Measurements from ENCODE around the gene FAM98B.

The FAM98B gene

DNA sequence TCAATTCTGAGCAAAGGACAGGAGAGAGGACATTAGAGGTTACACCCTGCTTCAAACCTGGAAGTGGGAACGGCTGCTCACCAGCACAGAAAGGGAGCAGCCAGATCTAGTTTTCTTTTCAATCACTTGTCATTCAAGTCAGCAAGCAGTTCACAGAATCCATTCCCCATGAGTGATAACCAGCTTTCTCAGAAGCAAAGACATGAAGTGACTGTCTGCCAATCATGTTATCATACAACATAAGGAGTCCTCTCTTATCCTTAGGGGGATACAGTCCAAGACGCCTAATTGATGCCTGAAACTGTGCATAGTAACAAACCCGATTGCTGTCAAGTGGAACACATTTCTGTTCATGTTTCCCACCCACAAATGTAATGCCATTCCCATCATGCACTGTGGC, 54.7 kb downstream of the FAM98B start:
- Histone ChIP-seq H3K4me2 (ENCODE audit: low read depth, low read length, poor library complexity, severe bottlenecking) (no peak overlapping the region), H3K79me2 (ENCODE audit: insufficient read depth, low read length) (no peaks in the 10 kb centered on the region), H3K9ac (ENCODE audit: low read depth, low read length, poor library complexity, severe bottlenecking) (no peak overlapping the region), H2AFZ (ENCODE audit: low read length) (no peak overlapping the region), H3K9me2 (replicated peaks; ENCODE audit: low read depth, low read length) (no peaks in the 10 kb centered on the region), H3K27me3 (ENCODE audit: insufficient read depth, low read length, poor library complexity, severe bottlenecking) (no peaks in the 10 kb centered on the region), H3K4me3 (ENCODE audit: low read length, poor library complexity, severe bottlenecking) (no peak overlapping the region), H3F3A (ENCODE audit: low read depth) (no peaks in the 10 kb centered on the region), H3K9me3 (ENCODE audit: insufficient read depth, low read depth, low read length) (no peaks in the 10 kb centered on the region), H4K20me1 (ENCODE audit: insufficient read depth, low read length, poor library complexity, severe bottlenecking) (no peaks in the 10 kb centered on the region), H3K4me1 (ENCODE audit: insufficient read depth, low read length, poor library complexity, severe bottlenecking) (no peaks in the 10 kb centered on the region), H3K36me3 (ENCODE audit: insufficient read depth, low read length) (peaks cover 86% of the 10 kb centered on the region; the same call in 1 of the 2 replicates)
- TF ChIP-seq, protein P1, sequence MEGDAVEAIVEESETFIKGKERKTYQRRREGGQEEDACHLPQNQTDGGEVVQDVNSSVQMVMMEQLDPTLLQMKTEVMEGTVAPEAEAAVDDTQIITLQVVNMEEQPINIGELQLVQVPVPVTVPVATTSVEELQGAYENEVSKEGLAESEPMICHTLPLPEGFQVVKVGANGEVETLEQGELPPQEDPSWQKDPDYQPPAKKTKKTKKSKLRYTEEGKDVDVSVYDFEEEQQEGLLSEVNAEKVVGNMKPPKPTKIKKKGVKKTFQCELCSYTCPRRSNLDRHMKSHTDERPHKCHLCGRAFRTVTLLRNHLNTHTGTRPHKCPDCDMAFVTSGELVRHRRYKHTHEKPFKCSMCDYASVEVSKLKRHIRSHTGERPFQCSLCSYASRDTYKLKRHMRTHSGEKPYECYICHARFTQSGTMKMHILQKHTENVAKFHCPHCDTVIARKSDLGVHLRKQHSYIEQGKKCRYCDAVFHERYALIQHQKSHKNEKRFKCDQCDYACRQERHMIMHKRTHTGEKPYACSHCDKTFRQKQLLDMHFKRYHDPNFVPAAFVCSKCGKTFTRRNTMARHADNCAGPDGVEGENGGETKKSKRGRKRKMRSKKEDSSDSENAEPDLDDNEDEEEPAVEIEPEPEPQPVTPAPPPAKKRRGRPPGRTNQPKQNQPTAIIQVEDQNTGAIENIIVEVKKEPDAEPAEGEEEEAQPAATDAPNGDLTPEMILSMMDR (conservative IDR thresholded peaks at IDR 0.05; ENCODE audit: low read length): no peak
- no peak for TF ChIP-seq EZH2phosphoT487 (IDR thresholded peaks at IDR 0.05; ENCODE audit: borderline replicate concordance)

DNA sequence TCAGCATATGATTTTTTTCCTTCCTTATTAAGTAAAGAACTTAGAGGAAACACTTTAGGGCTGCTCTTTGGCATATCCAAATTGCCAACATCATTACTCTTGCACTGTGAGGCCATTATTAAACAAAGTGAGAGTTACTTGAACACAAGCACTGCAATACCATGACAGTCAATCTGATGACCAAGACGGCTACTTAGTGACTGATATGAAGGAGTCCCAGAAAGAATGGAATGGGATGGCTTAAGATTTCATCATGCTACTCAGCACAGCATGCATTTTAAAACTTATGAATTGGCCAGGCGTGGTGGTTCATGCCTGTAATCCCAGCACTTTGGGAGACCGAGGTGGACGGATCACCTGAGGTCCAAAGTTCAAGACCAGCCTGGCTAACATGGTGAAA, 55.2 kb downstream of the FAM98B start:
- H3K36me3 ChIP-seq (ENCODE audit: insufficient read depth, low read length): peaks cover 85% of the 10 kb centered on the region; the same call in 1 of the 2 replicates
- no peak overlapping the region for H2AFZ ChIP-seq (ENCODE audit: low read length)
- no peaks in the 10 kb centered on the region for H3K9me2 ChIP-seq (replicated peaks; ENCODE audit: low read depth, low read length)
- no peak for TF ChIP-seq EZH2phosphoT487 (IDR thresholded peaks at IDR 0.05; ENCODE audit: borderline replicate concordance)
- TF ChIP-seq, protein P1 (conservative IDR thresholded peaks at IDR 0.05; ENCODE audit: low read length): no peak
- no peak overlapping the region for H3K9ac ChIP-seq (ENCODE audit: low read depth, low read length, poor library complexity, severe bottlenecking)
- H4K20me1 ChIP-seq (ENCODE audit: insufficient read depth, low read length, poor library complexity, severe bottlenecking): no peaks in the 10 kb centered on the region
- H3K4me2 ChIP-seq (ENCODE audit: low read depth, low read length, poor library complexity, severe bottlenecking): no peak overlapping the region
- no peaks in the 10 kb centered on the region for H3K79me2 ChIP-seq (ENCODE audit: insufficient read depth, low read length)
- no peaks in the 10 kb centered on the region for H3K9me3 ChIP-seq (ENCODE audit: insufficient read depth, low read depth, low read length)
- H3K4me1 ChIP-seq (ENCODE audit: insufficient read depth, low read length, poor library complexity, severe bottlenecking): no peaks in the 10 kb centered on the region
- H3F3A ChIP-seq (ENCODE audit: low read depth): no peaks in the 10 kb centered on the region
- no peak overlapping the region for H3K4me3 ChIP-seq (ENCODE audit: low read length, poor library complexity, severe bottlenecking)
- no peaks in the 10 kb centered on the region for H3K27me3 ChIP-seq (ENCODE audit: insufficient read depth, low read length, poor library complexity, severe bottlenecking)

DNA sequence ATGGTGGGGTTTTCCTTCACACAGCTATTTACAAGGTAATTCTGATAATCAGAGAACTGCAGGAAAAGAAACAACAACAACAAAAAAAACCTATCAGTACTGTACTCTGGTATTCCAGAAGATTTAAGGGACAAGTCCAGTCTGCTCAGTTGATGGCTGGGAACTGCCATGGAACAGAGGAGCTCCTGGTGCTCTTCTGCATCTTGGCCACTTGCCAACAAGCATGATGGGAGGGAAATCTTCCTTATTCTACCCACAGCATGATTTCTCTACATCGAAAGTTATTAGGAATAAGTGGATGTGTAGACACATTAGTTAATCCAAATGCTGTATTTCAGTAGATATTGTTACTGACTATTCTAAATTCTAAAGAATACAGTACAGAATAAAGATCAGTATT, 59.0 kb downstream of the FAM98B start:
- H3F3A ChIP-seq (ENCODE audit: low read depth): no peaks in the 10 kb centered on the region
- H3K9ac ChIP-seq (ENCODE audit: low read depth, low read length, poor library complexity, severe bottlenecking): no peak overlapping the region
- no peak overlapping the region for H3K4me2 ChIP-seq (ENCODE audit: low read depth, low read length, poor library complexity, severe bottlenecking)
- H3K79me2 ChIP-seq (ENCODE audit: insufficient read depth, low read length): no peaks in the 10 kb centered on the region
- H3K27me3 ChIP-seq (ENCODE audit: insufficient read depth, low read length, poor library complexity, severe bottlenecking): no peaks in the 10 kb centered on the region
- H3K9me3 ChIP-seq (ENCODE audit: insufficient read depth, low read depth, low read length): no peaks in the 10 kb centered on the region
- no peaks in the 10 kb centered on the region for H3K9me2 ChIP-seq (replicated peaks; ENCODE audit: low read depth, low read length)
- no peak for TF ChIP-seq EZH2phosphoT487 (IDR thresholded peaks at IDR 0.05; ENCODE audit: borderline replicate concordance)
- TF ChIP-seq, protein P1 (conservative IDR thresholded peaks at IDR 0.05; ENCODE audit: low read length): no peak
- peaks cover 10% of the 10 kb centered on the region for H3K4me1 ChIP-seq (ENCODE audit: insufficient read depth, low read length, poor library complexity, severe bottlenecking)
- peaks cover 79% of the 10 kb centered on the region; the same call in 1 of the 2 replicates for H3K36me3 ChIP-seq (ENCODE audit: insufficient read depth, low read length)
- H3K4me3 ChIP-seq (ENCODE audit: low read length, poor library complexity, severe bottlenecking): no peak overlapping the region
- no peak overlapping the region for H2AFZ ChIP-seq (ENCODE audit: low read length)
- no peaks in the 10 kb centered on the region for H4K20me1 ChIP-seq (ENCODE audit: insufficient read depth, low read length, poor library complexity, severe bottlenecking)

Data from Loucy (cell line).